AG09319 (cell line): ENCODE results near the gene BICD2.

Experiments
- DNase-seq: peaks from one replicate; pipeline ENCODE4 v3.0.0-alpha.2; 2010; ENCODE audit warnings: low read depth; ENCODE audit errors: extremely low read depth
- CTCF ChIP-seq: IDR thresholded peaks from 2 replicates; pipeline ENCODE4 v1.5.1; 2011; ENCODE audit warnings: low read depth, mild to moderate bottlenecking, inconsistent platforms, low read length, moderate library complexity

The BICD2 gene

GRCh38 chr9:92740969-92741368 is 23.7 kb downstream of the BICD2 start:
- DNase-seq: no peak
- no peak for TF ChIP-seq CTCF

- TF ChIP-seq CTCF: no peak
These were observed 24.1 kb downstream of the BICD2 start for GRCh38 chr9:92740446-92740961.

GRCh38 chr9:92740009-92740408 is 24.6 kb downstream of the BICD2 start:
- TF ChIP-seq CTCF: no peak
- no peak for DNase-seq

More at GRCh38 chr9:92740446-92740961, 24.1 kb downstream of the BICD2 start:
- no peak for DNase-seq

GRCh38 chr9:92739346-92739970 is 25.2 kb downstream of the BICD2 start:
- DNase-seq: no peak
- TF ChIP-seq CTCF: no peak

- TF ChIP-seq CTCF: no peak
- DNase-seq: peak; percentile 49
These were observed 26.0 kb downstream of the BICD2 start for GRCh38 chr9:92738661-92739081.

GRCh38 chr9:92737611-92738299 is 26.9 kb downstream of the BICD2 start:
- TF ChIP-seq CTCF: no peak
- DNase-seq: no peak

GRCh38 chr9:92737216-92737606 is 27.4 kb downstream of the BICD2 start:
- no peak for DNase-seq
- TF ChIP-seq CTCF: no peak
